Activated T-cell treated with anti-CD3 and anti-CD28 coated beads, Interleukin-2, amount 50 U/mL, for 4 hours (primary cell): ENCODE data around the gene TATDN3. TPM values are rescaled to one million over a fixed set of nuclear protein-coding genes. Genes with fewer than 3 reads are reported as not detected.

Source experiments
- ATAC-seq, 2 donors: fragments of 200-7000 bp; cut with Tn5 transposase; one replicate each; pipeline ENCODE4 v1.10.0; 2021
- DNase-seq: peaks from one replicate; pipeline ENCODE4 v3.0.0-alpha.2; 2020
- H3K27me3 Mint-ChIP-seq: one replicate; pipeline ENCODE4 v1.8.0; 2021; ENCODE audit warnings: low read depth, mixed read lengths
- H3K36me3 Mint-ChIP-seq: one replicate; pipeline ENCODE4 v1.8.0; 2022; ENCODE audit warnings: mixed read lengths; ENCODE audit not compliant: insufficient read depth
- H3K4me1 Mint-ChIP-seq: one replicate; pipeline ENCODE4 v1.8.0; 2021; ENCODE audit warnings: low read depth, mixed read lengths
- H3K4me3 Mint-ChIP-seq: one replicate; pipeline ENCODE4 v1.8.0; 2021; ENCODE audit warnings: mild to moderate bottlenecking, moderate library complexity, mixed read lengths
- H3K9me3 Mint-ChIP-seq: one replicate; pipeline ENCODE4 v1.8.0; 2021; ENCODE audit warnings: mixed read lengths
- total RNA-seq, 3 donors: library from RNA; stranded (reverse); gene quantifications; one replicate each; pipeline ENCODE4 v1.2.1, GENCODE V29; 2021

Gene TATDN3
- total RNA-seq, 3 donors from 2014 or later: 15.5 to 20.1 (median 15.8) TPM

DNA sequence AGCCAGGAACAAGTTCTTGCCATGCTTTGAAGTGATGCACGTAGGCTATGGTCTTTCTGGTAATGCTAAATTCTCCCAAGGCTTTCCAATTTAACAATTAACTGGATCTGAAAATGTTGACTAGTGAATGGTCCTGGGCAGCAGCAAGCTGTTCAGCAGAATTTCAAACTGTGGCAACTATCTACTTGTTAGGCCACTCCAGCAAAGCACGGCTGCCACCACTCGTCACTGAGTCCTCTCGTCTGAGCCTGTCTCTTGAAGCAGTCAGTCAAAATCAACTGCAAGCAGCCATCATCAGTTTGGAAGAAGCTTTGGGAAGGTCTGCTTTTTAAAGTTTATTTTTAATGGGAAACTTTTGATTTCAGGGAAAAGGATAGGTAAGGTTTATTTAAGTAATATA lies 72.5 kb downstream of the TATDN3 start:
- H3K4me1 Mint-ChIP-seq: peaks cover 17% of the 10 kb centered on the region
- ATAC-seq (no peak), DNase-seq (no peak)
- no peaks in the 10 kb centered on the region for H3K27me3 Mint-ChIP-seq
- H3K4me3 Mint-ChIP-seq: no peak overlapping the region
- no peaks in the 10 kb centered on the region for H3K9me3 Mint-ChIP-seq
- H3K36me3 Mint-ChIP-seq: peaks cover 13% of the 10 kb centered on the region

Other genes with a start within 250 kb of the TATDN3 start
- gene ATF3, start 183.1 kb upstream of the TATDN3 start, total RNA-seq: 10 to 100 TPM; 14.8 to 27.2 (median 16.8) TPM
- 10 to 100 TPM; 54.2 to 75.8 (median 64.8) TPM for gene BATF3, start 92.1 kb upstream of the TATDN3 start, total RNA-seq
- 10 to 100 TPM; 31.1 to 39.8 (median 31.8) TPM for gene NSL1, start 117 bp upstream of the TATDN3 start, total RNA-seq
- gene SPATA45, start 55.8 kb downstream of the TATDN3 start, total RNA-seq: not detected
- gene FLVCR1, start 66.4 kb downstream of the TATDN3 start, total RNA-seq: 10 to 100 TPM; 10.2 to 14.7 (median 14.0) TPM
- gene VASH2, start 158.6 kb downstream of the TATDN3 start, total RNA-seq: 1 to 10 TPM in 1 of 3 donors, under 1 TPM in 2; 0.20 to 1.3 (median 0.58) TPM
- gene ANGEL2, start 224.0 kb downstream of the TATDN3 start, total RNA-seq: 10 to 100 TPM; 34.3 to 39.7 (median 37.8) TPM